GM23338 (cell line): ENCODE measurements around the gene BTBD3. TPM values are rescaled to one million over a fixed set of nuclear protein-coding genes. Genes with fewer than 3 reads are reported as not detected.

Experiments used
- ATAC-seq: fragments of 200-7000 bp; cut with Tn5 transposase; 3 replicates; pipeline ENCODE4 v1.9.1; 2020
- DNase-seq: peaks from one replicate; pipeline ENCODE4 v3.0.0-alpha.2; 2015; ENCODE audit warnings: low spot score
- H2AFZ ChIP-seq: fragments of 200-600 bp; sonication (generic); 2 replicates; pipeline ENCODE4 v1.8.0; 2016; ENCODE audit warnings: antibody characterized with exemption, mild to moderate bottlenecking, moderate library complexity
- H3F3A ChIP-seq: fragments of 200-600 bp; sonication (generic); replicated peaks from 2 replicates; pipeline ENCODE4 v1.8.0; 2017; ENCODE audit warnings: antibody characterized with exemption, mixed run types, low read depth
- H3K27ac ChIP-seq: fragments of 200-600 bp; sonication (generic); 2 replicates; pipeline ENCODE4 v1.6.1; 2016; ENCODE audit warnings: low read depth
- H3K27me3 ChIP-seq: fragments of 200-600 bp; sonication (generic); 2 replicates; pipeline ENCODE4 v1.8.0; 2016; ENCODE audit warnings: mild to moderate bottlenecking, mixed run types, moderate library complexity; ENCODE audit not compliant: insufficient read depth
- H3K36me3 ChIP-seq: fragments of 200-600 bp; sonication (generic); 2 replicates; pipeline ENCODE4 v1.8.0; 2016; ENCODE audit warnings: mild to moderate bottlenecking; ENCODE audit not compliant: insufficient read depth
- H3K4me1 ChIP-seq: fragments of 200-600 bp; sonication (generic); 2 replicates; pipeline ENCODE4 v1.8.0; 2016; ENCODE audit warnings: mild to moderate bottlenecking, moderate library complexity; ENCODE audit not compliant: insufficient read depth
- H3K4me2 ChIP-seq: fragments of 200-600 bp; sonication (generic); 2 replicates; pipeline ENCODE4 v1.7.1; 2017; ENCODE audit warnings: mixed run types
- H3K4me3 ChIP-seq: fragments of 200-600 bp; sonication (generic); 2 replicates; pipeline ENCODE4 v1.6.1; 2016; ENCODE audit warnings: mixed run types
- H3K79me2 ChIP-seq: fragments of 200-600 bp; sonication (generic); replicated peaks from 2 replicates; pipeline ENCODE4 v1.8.0; 2017; ENCODE audit warnings: mild to moderate bottlenecking; ENCODE audit not compliant: insufficient read depth
- H3K9me2 ChIP-seq: fragments of 200-600 bp; sonication (generic); 2 replicates; pipeline ENCODE4 v1.8.0; 2017; ENCODE audit not compliant: insufficient read depth
- H4K20me1 ChIP-seq: fragments of 200-600 bp; sonication (generic); replicated peaks from 2 replicates; pipeline ENCODE4 v1.8.0; 2017; ENCODE audit warnings: mild to moderate bottlenecking; ENCODE audit not compliant: insufficient read depth
- H3K27ac Mint-ChIP-seq: 2 replicates; pipeline ENCODE4 v1.8.0; 2020; ENCODE audit warnings: inconsistent platforms, mild to moderate bottlenecking, moderate library complexity, mixed read lengths
- H3K27me3 Mint-ChIP-seq: 3 replicates; pipeline ENCODE4 v1.8.0; 2022; ENCODE audit warnings: low read depth, mild to moderate bottlenecking, moderate library complexity, mixed read lengths, inconsistent platforms; ENCODE audit not compliant: insufficient read depth, poor library complexity
- H3K36me3 Mint-ChIP-seq: 3 replicates; pipeline ENCODE4 v1.8.0; 2021; ENCODE audit warnings: low read depth, mild to moderate bottlenecking, inconsistent platforms, moderate library complexity, mixed read lengths
- H3K4me1 Mint-ChIP-seq: 3 replicates; pipeline ENCODE4 v1.8.0; 2020; ENCODE audit warnings: mild to moderate bottlenecking, inconsistent platforms, mixed read lengths
- H3K4me3 Mint-ChIP-seq: 3 replicates; pipeline ENCODE4 v1.8.0; 2021; ENCODE audit warnings: moderate library complexity, mild to moderate bottlenecking, inconsistent platforms, mixed read lengths
- H3K9me3 Mint-ChIP-seq: 3 replicates; pipeline ENCODE4 v1.8.0; 2020; ENCODE audit warnings: moderate library complexity, mild to moderate bottlenecking, inconsistent platforms, mixed read lengths
- CREB1 ChIP-seq: fragments of 250-450 bp; sonication (Bioruptor Pico); IDR thresholded peaks from 2 replicates; pipeline ENCODE4 v1.5.0; 2020; ENCODE audit warnings: low read depth, mild to moderate bottlenecking, moderate library complexity
- ETS1 ChIP-seq: IDR thresholded peaks from 2 replicates; pipeline ENCODE4 v1.6.1; 2016; ENCODE audit warnings: antibody characterized with exemption
- EZH2phosphoT487 ChIP-seq: fragments of 200-600 bp; sonication (generic); IDR thresholded peaks from one replicate; pipeline ENCODE4 v1.8.1; 2018; ENCODE audit warnings: antibody characterized with exemption; ENCODE audit not compliant: unreplicated experiment
- JUNB ChIP-seq: IDR thresholded peaks from one replicate; pipeline ENCODE4 v1.6.1; 2016; ENCODE audit warnings: antibody characterized with exemption; ENCODE audit not compliant: unreplicated experiment
- POLR2AphosphoS5 ChIP-seq: IDR thresholded peaks from 2 replicates; pipeline ENCODE4 v1.6.1; 2016; ENCODE audit warnings: antibody characterized with exemption, low read depth
- REST ChIP-seq: IDR thresholded peaks from one replicate; pipeline ENCODE4 v1.6.1; 2018; ENCODE audit warnings: antibody characterized with exemption; ENCODE audit not compliant: unreplicated experiment
- STAT1 ChIP-seq: IDR thresholded peaks from one replicate; pipeline ENCODE4 v1.6.1; 2016; ENCODE audit warnings: antibody characterized with exemption; ENCODE audit not compliant: unreplicated experiment
- ZNF114 ChIP-seq: fragments of 250-450 bp; sonication (Bioruptor Pico); IDR thresholded peaks from 2 replicates; pipeline ENCODE4 v1.5.0; 2020; ENCODE audit warnings: mild to moderate bottlenecking, moderate library complexity
- ZNF331 ChIP-seq: fragments of 250-450 bp; sonication (Bioruptor Pico); IDR thresholded peaks from 2 replicates; pipeline ENCODE4 v1.5.0; 2020; ENCODE audit warnings: low read depth, mild to moderate bottlenecking, moderate library complexity
- ZNF462 ChIP-seq: fragments of 250-450 bp; sonication (Bioruptor Pico); IDR thresholded peaks from 2 replicates; pipeline ENCODE4 v1.5.0; 2020; ENCODE audit warnings: mild to moderate bottlenecking, moderate library complexity
- polyA plus RNA-seq: library from polyadenylated mRNA; unstranded; fragments of >200 nt; fragmentation: Nextera tagmentation; extraction: Ambion mirVana; gene quantifications from 2 replicates; pipeline ENCODE4 v1.2.1, GENCODE V29; 2016
- total RNA-seq: library from RNA; depleted of rRNA; stranded (reverse); fragments of >200 nt; shearing (Covaris generic); gene quantifications from 2 replicates; pipeline ENCODE4 v1.2.3, GENCODE V29; 2014
- TF ChIP-seq, protein P1 (sequence below), 2 experiments: fragments of 200-600 bp in 1 of 2; sonication (generic) in 1 of 2; conservative IDR thresholded peaks; 2 replicates each; pipeline versions ENCODE4 v1.5.1 to v1.6.1; 2016 to 2017; ENCODE audit warnings: antibody characterized with exemption in 2 of 2, low read depth in 2 of 2, mild to moderate bottlenecking in 2 of 2, moderate library complexity in 1 of 2

The BTBD3 gene
- total and polyA plus RNA-seq, 2 experiments from 2014 or later: 11.8 to 45.1 TPM

DNA sequence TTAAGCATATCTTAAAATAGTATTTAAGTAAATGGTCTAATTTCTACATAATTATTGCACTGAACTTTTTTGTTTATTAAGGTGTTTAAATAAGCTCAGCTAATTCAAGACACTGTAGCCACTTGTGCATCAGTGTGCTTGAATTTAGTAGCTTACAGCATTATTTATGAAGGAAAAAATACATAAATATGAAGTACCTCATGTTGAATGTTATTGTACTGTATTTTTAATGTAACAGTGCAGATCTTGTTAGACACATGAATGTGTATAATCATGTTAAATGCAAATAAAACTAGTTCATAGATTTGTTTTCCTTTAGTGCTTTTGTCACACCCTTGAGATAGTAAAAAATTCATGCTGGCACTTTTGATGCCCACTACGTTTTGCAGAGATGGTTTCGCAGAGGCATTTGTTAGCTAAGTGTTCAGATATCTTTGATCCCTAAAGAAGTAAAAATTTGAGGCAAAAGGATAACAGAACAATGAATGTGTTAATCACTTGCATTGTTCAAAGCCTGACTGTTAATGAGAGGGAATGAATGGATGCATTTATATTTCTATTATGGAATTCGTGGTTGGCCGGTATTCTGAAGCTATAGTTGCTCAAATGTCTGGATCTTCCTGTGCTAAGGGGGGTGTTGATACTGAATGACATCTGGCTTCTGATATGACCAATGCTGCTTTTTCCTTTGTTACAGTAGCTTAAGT, 8.8 kb downstream of the BTBD3 start:
- H3K36me3 ChIP-seq: no peaks in the 10 kb centered on the region
- no peaks in the 10 kb centered on the region for H4K20me1 ChIP-seq
- Mint-ChIP-seq H3K4me1 (peaks cover 9% of the 10 kb centered on the region), H3K4me3 (no peak overlapping the region), H3K36me3 (peaks cover 23% of the 10 kb centered on the region), H3K27me3 (no peaks in the 10 kb centered on the region), H3K27ac (peak overlapping the region; percentile 77; the same call in 1 of the 2 replicates), H3K9me3 (no peaks in the 10 kb centered on the region)
- no peak overlapping the region for H2AFZ ChIP-seq
- H3K27ac ChIP-seq: no peak overlapping the region
- no peaks in the 10 kb centered on the region for H3K9me2 ChIP-seq
- 0 out of 2 replicates have a peak, but pooled peaks cover 10% of the 10 kb centered on the region for H3K4me1 ChIP-seq
- no peaks in the 10 kb centered on the region for H3F3A ChIP-seq
- no peak overlapping the region for H3K4me3 ChIP-seq
- peaks cover 3% of the 10 kb centered on the region; the same call in 1 of the 2 replicates for H3K79me2 ChIP-seq
- H3K4me2 ChIP-seq: no peak overlapping the region
- no peaks in the 10 kb centered on the region for H3K27me3 ChIP-seq
- DNase-seq (no peak), ATAC-seq (no peak)
- TF ChIP-seq EZH2phosphoT487 (no peak), CREB1 (CRISPR knock-in tag) (no peak), ZNF462 (no peak), POLR2AphosphoS5 (no peak), ZNF114 (CRISPR knock-in tag) (no peak), ZNF331 (no peak), ETS1 (no peak), STAT1 (no peak), JUNB (no peak), REST (no peak)
- TF ChIP-seq, protein P1, sequence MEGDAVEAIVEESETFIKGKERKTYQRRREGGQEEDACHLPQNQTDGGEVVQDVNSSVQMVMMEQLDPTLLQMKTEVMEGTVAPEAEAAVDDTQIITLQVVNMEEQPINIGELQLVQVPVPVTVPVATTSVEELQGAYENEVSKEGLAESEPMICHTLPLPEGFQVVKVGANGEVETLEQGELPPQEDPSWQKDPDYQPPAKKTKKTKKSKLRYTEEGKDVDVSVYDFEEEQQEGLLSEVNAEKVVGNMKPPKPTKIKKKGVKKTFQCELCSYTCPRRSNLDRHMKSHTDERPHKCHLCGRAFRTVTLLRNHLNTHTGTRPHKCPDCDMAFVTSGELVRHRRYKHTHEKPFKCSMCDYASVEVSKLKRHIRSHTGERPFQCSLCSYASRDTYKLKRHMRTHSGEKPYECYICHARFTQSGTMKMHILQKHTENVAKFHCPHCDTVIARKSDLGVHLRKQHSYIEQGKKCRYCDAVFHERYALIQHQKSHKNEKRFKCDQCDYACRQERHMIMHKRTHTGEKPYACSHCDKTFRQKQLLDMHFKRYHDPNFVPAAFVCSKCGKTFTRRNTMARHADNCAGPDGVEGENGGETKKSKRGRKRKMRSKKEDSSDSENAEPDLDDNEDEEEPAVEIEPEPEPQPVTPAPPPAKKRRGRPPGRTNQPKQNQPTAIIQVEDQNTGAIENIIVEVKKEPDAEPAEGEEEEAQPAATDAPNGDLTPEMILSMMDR (conservative IDR thresholded peaks at IDR 0.05; ENCODE audit: low read depth in 2 of 2): no peak
